H9 (cell line): ENCODE measurements around the gene RABGAP1L. TPM values are rescaled to one million over a fixed set of nuclear protein-coding genes. Genes with fewer than 3 reads are reported as not detected.

ENCODE experiments used
- DNase-seq: peaks from one replicate; pipeline ENCODE4 v3.0.0-alpha.2; 2017
- H2AFZ ChIP-seq: one replicate; pipeline ENCODE4 v1.6.1; 2013; ENCODE audit warnings: mild to moderate bottlenecking, low read length, control low read depth, moderate library complexity
- H2AK5ac ChIP-seq: 2 replicates; pipeline ENCODE4 v1.6.1; 2013; ENCODE audit warnings: low read length, control low read depth, mixed read lengths; ENCODE audit not compliant: insufficient read length
- H2BK120ac ChIP-seq: one replicate; pipeline ENCODE4 v1.6.1; 2013; ENCODE audit warnings: low read depth, mild to moderate bottlenecking, low read length, control low read depth, inconsistent platforms; ENCODE audit not compliant: poor library complexity, severe bottlenecking
- H2BK12ac ChIP-seq: 2 replicates; pipeline ENCODE4 v1.6.1; 2013; ENCODE audit warnings: low read length, control low read depth, mixed read lengths, low read depth; ENCODE audit not compliant: insufficient read length
- H2BK15ac ChIP-seq: 2 replicates; pipeline ENCODE4 v1.6.1; 2013; ENCODE audit warnings: low read depth, low read length, control low read depth
- H2BK20ac ChIP-seq: one replicate; pipeline ENCODE4 v1.6.1; 2013; ENCODE audit warnings: low read depth, mild to moderate bottlenecking, low read length, control low read depth, inconsistent platforms; ENCODE audit not compliant: poor library complexity, severe bottlenecking
- H2BK5ac ChIP-seq: 2 replicates; pipeline ENCODE4 v1.6.1; 2013; ENCODE audit warnings: low read length, control low read depth, mixed read lengths; ENCODE audit not compliant: insufficient read length
- H3K14ac ChIP-seq: 2 replicates; pipeline ENCODE4 v1.6.1; 2013; ENCODE audit warnings: low read length, control low read depth; ENCODE audit not compliant: insufficient read depth
- H3K18ac ChIP-seq: 2 replicates; pipeline ENCODE4 v1.6.1; 2013; ENCODE audit warnings: low read depth, mild to moderate bottlenecking, mixed read lengths, low read length, control low read depth; ENCODE audit not compliant: insufficient read length
- H3K23ac ChIP-seq: 2 replicates; pipeline ENCODE4 v1.6.1; 2013; ENCODE audit warnings: low read length, control low read depth, mixed read lengths, low read depth; ENCODE audit not compliant: insufficient read length
- H3K23me2 ChIP-seq: 2 replicates; pipeline ENCODE4 v1.6.1; 2013; ENCODE audit warnings: low read depth, mild to moderate bottlenecking, mixed read lengths, low read length, control low read depth; ENCODE audit not compliant: insufficient read length, poor library complexity, severe bottlenecking
- H3K27ac ChIP-seq: 2 replicates; pipeline ENCODE4 v1.5.1; 2013; ENCODE audit warnings: low read length, control low read depth, mixed read lengths, low read depth; ENCODE audit not compliant: insufficient read length
- H3K27me3 ChIP-seq: 2 replicates; pipeline ENCODE4 v1.6.1; 2013; ENCODE audit warnings: low read length, control low read depth, inconsistent platforms; ENCODE audit not compliant: insufficient read depth
- H3K4ac ChIP-seq: 2 replicates; pipeline ENCODE4 v1.6.1; 2013; ENCODE audit warnings: low read depth, mild to moderate bottlenecking, control low read depth, inconsistent platforms, low read length, moderate library complexity
- H3K4me1 ChIP-seq: 2 replicates; pipeline ENCODE4 v1.6.1; 2013; ENCODE audit warnings: low read length, control low read depth, inconsistent platforms; ENCODE audit not compliant: insufficient read depth
- H3K4me2 ChIP-seq: 2 replicates; pipeline ENCODE4 v1.6.1; 2013; ENCODE audit warnings: low read length, control low read depth, mixed read lengths; ENCODE audit not compliant: insufficient read length, insufficient read depth
- H3K56ac ChIP-seq: 2 replicates; pipeline ENCODE4 v1.6.1; 2013; ENCODE audit warnings: low read depth, mild to moderate bottlenecking, mixed read lengths, low read length, control low read depth; ENCODE audit not compliant: insufficient read length
- H3K79me1 ChIP-seq: 2 replicates; pipeline ENCODE4 v1.6.1; 2013; ENCODE audit warnings: low read depth, mild to moderate bottlenecking, moderate library complexity, low read length, control low read depth, inconsistent platforms; ENCODE audit not compliant: insufficient read depth, poor library complexity, severe bottlenecking
- H3K79me2 ChIP-seq: 2 replicates; pipeline ENCODE4 v1.6.1; 2013; ENCODE audit warnings: low read length, control low read depth, inconsistent platforms; ENCODE audit not compliant: insufficient read depth
- H3K9ac ChIP-seq: 2 replicates; pipeline ENCODE4 v1.6.1; 2013; ENCODE audit warnings: low read length, control low read depth, mixed read lengths; ENCODE audit not compliant: insufficient read length; ENCODE audit errors: extremely low read depth
- H3K9me3 ChIP-seq: one replicate; pipeline ENCODE4 v1.6.1; 2013; ENCODE audit warnings: low read depth, low read length, inconsistent platforms; ENCODE audit not compliant: control insufficient read depth
- H3T11ph ChIP-seq: one replicate; pipeline ENCODE4 v1.6.1; 2013; ENCODE audit warnings: mild to moderate bottlenecking, low read length, control low read depth, inconsistent platforms
- H4K20me1 ChIP-seq: one replicate; pipeline ENCODE4 v1.6.1; 2013; ENCODE audit not compliant: control insufficient read depth, insufficient read length, insufficient read depth
- H4K5ac ChIP-seq: 2 replicates; pipeline ENCODE4 v1.6.1; 2013; ENCODE audit warnings: low read depth, mild to moderate bottlenecking, mixed read lengths, low read length, control low read depth; ENCODE audit not compliant: insufficient read length
- H4K8ac ChIP-seq: replicated peaks from 2 replicates; pipeline ENCODE4 v1.6.1; 2013; ENCODE audit warnings: low read length, control low read depth, mixed read lengths, low read depth; ENCODE audit not compliant: insufficient read length
- H4K91ac ChIP-seq: 2 replicates; pipeline ENCODE4 v1.6.1; 2013; ENCODE audit warnings: low read depth, mild to moderate bottlenecking, moderate library complexity, mixed read lengths, low read length, control low read depth; ENCODE audit not compliant: insufficient read length
- H3K27ac Mint-ChIP-seq, 3 experiments: 2 replicates in 2 of 3; 3 replicates in 1 of 3; pipeline ENCODE4 v1.8.0; 2020 to 2021; ENCODE audit warnings: mixed read lengths in 3 of 3, mild to moderate bottlenecking in 1 of 3, moderate library complexity in 1 of 3
- H3K27me3 Mint-ChIP-seq: 2 replicates; pipeline ENCODE4 v1.8.0; 2021; ENCODE audit warnings: low read depth, mild to moderate bottlenecking, moderate library complexity, mixed read lengths
- H3K36me3 Mint-ChIP-seq, 3 experiments: 2 replicates in 2 of 3; 3 replicates in 1 of 3; pipeline ENCODE4 v1.8.0; 2020 to 2021; ENCODE audit warnings: low read depth in 3 of 3, mixed read lengths in 3 of 3; ENCODE audit not compliant: insufficient read depth in 1 of 3
- H3K4me1 Mint-ChIP-seq, 2 experiments: 2 replicates each; pipeline ENCODE4 v1.8.0; 2020; ENCODE audit warnings: mixed read lengths in 2 of 2
- H3K4me3 Mint-ChIP-seq, 2 experiments: 2 replicates in 1 of 2; 3 replicates in 1 of 2; pipeline ENCODE4 v1.8.0; 2020 to 2021; ENCODE audit warnings: mild to moderate bottlenecking in 2 of 2, mixed read lengths in 2 of 2, moderate library complexity in 1 of 2
- H3K9me3 Mint-ChIP-seq, 2 experiments: 2 replicates in 1 of 2; 3 replicates in 1 of 2; pipeline ENCODE4 v1.8.0; 2020; ENCODE audit warnings: mild to moderate bottlenecking in 2 of 2, mixed read lengths in 2 of 2, moderate library complexity in 1 of 2
- CTCF ChIP-seq: fragments of 200-600 bp; sonication (generic); conservative IDR thresholded peaks from 3 replicates; pipeline ENCODE4 v1.8.0; 2021; ENCODE audit warnings: antibody characterized with exemption, mild to moderate bottlenecking
- WGBS: extraction: QIAGEN DNeasy Blood & Tissue Kit; methylation state at CpG from one replicate; pipeline ENCODE4 v1.1.7; 2013; ENCODE audit warnings: missing lambda C conversion rate, low lambda C conversion rate, mixed read lengths; ENCODE audit not compliant: insufficient read length; ENCODE audit errors: extremely low coverage; 5-methylcytosine and 5-hydroxymethylcytosine counted together
- total RNA-seq: library from RNA; stranded (reverse); gene quantifications from 2 replicates; pipeline ENCODE4 v1.2.1, GENCODE V29; 2021

Gene RABGAP1L
- total RNA-seq, 1 experiment from 2014 or later = 147 TPM

GRCh38 chr1:174935961-174936727 lies 776.8 kb downstream of the RABGAP1L start:
- Histone ChIP-seq H3K4ac (no peak overlapping the region), H2BK5ac (no peak overlapping the region), H4K5ac (no peak overlapping the region), H3K27ac (no peak overlapping the region), H3K27me3 (no peaks in the 10 kb centered on the region), H3K79me2 (peaks cover 3% of the 10 kb centered on the region; the same call in 1 of the 2 replicates), H4K91ac (no peak overlapping the region), H3K23ac (no peak overlapping the region), H2BK20ac (no peak overlapping the region), H3K18ac (no peak overlapping the region), H3K4me1 (0 out of 2 replicates have a peak, but pooled peaks cover 2% of the 10 kb centered on the region), H3K4me2 (no peak overlapping the region), H2BK12ac (no peak overlapping the region), H3K14ac (no peak overlapping the region), H2BK120ac (no peak overlapping the region), H3T11ph (no peak overlapping the region), H3K9me3 (no peaks in the 10 kb centered on the region), H3K56ac (no peak overlapping the region), H4K8ac (no peak overlapping the region), H3K79me1 (peaks cover 8% of the 10 kb centered on the region), H2BK15ac (no peak overlapping the region), H3K23me2 (no peaks in the 10 kb centered on the region), H3K9ac (no peak overlapping the region), H4K20me1 (no peaks in the 10 kb centered on the region), H2AFZ (no peak overlapping the region), H2AK5ac (no peak overlapping the region)
- DNase-seq = no peak
- Mint-ChIP-seq H3K27me3 (no peaks in the 10 kb centered on the region), H3K36me3 (peaks cover 3 to 42% (median 30%) of the 10 kb centered on the region in 3 experiments; a peak in 6 of 7 replicates), H3K9me3 (no peaks in the 10 kb centered on the region), H3K4me3 (no peak overlapping the region), H3K27ac (no peak overlapping the region; a peak in 1 of 7 replicates), H3K4me1 (peaks cover 32 to 33% of the 10 kb centered on the region in 2 experiments)
- WGBS = no CpG with 5 or more reads among the region's 3 CpGs
- no peak for TF ChIP-seq CTCF
